HG03469 (cell line): Measurements from ENCODE around the gene MCU.

ENCODE experiments used
- ATAC-seq: cut with Tn5 transposase; IDR thresholded peaks from one replicate; pipeline ENCODE4 v1.9.1; 2021; ENCODE audit warnings: mild to moderate bottlenecking, moderate library complexity, moderate number of reproducible peaks; ENCODE audit not compliant: unreplicated experiment

The MCU gene

DNA sequence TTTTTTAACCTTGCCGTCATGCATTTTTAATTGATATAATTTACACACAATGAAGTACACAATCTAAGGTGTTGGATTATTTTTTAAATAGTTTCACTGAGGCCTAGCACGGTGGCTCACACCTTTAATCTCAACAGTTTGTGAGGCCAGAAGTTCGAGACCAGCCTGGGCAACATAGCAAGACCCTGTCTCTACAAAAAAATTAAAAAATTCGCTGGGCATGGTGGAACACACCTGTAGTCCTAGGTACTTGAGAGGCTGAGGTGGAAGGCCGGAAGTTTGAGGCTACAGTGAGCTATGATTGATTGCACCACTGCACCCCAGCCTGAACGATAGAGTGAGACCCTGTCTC, 108.8 kb downstream of the MCU start:
- no peak for ATAC-seq

DNA sequence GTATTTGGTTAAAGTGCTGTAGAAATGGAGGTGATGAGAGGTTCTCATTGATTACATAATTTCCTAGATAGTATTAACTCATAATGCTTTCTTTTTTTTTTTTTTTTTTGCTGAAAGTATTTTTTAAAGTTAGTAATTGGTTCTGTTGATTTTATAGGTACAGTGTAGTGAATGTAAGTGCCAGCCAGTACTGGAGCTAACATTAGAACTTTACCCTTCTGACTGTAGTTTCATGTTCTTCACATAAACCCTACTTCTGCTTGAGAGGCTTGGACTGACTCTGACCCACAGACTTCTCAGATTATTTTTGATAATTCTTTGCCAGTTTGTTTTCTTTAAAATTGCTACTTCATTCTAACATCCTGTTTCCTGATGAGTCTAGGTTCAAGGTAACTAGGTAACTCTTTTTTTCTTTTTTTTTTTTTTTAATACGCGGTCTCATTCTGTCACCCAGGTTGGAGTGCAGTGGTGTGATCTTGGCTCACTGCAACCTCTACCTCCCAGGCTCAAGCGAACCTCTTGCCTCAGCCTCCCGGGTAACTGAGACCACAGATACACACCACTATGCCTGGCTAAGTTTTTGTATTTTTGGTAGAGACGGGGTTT, 109.4 kb downstream of the MCU start:
- no peak for ATAC-seq

DNA sequence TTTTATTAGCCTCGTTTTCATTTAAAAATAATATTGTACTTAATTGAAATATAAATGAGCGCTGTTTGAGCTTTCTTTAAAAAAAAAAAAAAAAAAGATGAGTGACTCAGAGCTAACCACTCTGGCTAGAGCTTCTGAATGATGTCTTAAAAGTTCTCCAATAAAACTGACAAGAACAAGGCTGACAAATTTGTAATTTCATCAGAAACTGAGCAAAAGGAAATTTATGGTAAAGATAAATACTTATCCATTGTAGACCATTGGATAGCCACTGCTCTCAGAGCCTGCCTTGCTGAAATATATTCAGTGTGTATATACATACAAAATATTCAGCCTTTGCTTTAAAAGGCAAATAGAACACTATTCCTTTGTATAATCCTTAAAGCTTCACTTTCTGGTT, 110.4 kb downstream of the MCU start:
- no peak for ATAC-seq

DNA sequence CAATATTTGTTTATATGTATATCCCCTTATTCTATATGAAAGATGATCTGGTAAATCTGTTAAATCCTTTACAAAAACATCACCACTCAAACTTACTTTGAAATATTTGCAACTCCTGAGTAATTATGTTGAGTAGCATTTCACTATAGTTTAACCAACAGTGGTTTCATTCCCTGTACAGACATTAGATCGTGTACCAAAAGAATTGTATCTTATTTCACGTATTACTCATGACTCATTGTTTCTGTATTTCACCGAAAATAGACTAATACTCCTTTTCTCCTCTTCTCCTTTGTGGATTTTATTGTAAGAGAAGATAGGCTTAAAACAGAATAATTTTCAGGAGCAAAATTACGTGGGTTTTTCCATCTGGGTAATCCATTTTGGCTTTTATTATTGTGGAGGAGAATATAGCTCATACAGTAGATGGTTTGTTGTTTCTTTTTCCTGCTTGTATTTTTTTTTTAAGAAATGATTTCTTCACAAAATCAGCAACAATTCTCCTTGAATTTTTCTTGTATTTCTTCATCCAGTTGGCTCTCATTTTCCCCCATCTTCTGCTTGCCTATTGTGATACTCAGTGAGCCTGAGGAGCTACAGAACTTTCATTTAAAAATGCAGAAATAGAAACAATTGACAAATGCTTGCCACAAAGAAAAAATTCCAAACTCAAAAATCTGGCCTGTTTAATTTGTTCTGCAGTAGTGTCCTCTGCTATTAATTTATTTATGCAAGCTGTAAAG, 111.0 kb downstream of the MCU start:
- ATAC-seq: no peak

DNA sequence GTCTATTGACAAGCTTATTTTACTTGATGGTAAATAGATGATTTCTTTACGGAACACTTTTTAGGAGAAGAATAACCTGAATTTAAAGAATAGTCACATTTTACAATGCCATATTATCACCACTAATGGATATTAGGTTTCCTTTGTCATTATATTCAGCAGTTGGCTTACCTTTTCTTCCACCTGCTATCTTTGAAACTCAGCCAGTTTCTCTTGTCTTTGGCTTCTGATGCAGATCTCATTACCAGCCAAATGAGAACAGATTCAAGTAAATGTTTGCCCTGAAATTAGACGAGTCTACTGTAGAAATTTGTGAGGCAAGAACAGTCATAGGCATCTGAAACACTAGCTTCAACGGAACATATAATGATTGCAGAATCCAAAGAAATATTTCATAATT, 116.1 kb downstream of the MCU start:
- ATAC-seq: no peak

DNA sequence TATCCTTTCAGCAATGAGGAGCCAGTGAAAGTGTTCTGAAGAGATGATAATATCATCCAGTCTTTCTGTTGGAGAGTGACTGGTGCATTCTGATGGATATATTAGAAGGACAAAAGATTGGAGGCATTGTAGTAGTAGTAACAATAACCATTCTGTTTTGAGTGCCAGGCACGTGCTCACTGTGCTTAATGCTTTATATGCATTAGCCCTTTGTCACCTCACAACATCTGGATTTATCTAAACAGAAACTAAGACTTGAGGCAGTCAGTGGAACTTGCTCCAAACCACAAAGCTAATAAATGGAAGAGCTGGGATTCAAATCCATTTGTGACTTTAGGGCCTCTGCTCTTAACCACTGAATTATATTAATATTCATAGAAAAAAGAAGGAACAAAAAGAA, 117.1 kb downstream of the MCU start:
- ATAC-seq: no peak

DNA sequence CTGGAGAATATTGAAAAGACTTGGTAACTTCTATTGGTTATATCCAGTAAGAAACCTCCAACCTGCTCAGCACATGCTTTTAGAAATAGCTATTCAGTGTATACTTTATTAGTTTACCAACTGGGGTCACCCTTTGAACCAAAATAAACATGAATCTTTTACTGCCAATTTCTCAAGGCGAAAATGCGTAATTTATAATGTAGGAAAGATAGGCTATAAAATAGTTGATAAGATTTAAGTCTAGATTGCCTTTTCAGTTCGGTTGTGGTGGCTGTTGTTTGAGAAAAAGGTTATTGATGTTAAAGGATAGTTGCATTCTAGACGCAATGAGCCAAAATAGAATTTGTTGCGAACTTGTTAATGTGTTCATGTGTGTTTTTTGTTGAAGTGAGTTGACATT, 119.0 kb downstream of the MCU start:
- ATAC-seq: no peak

DNA sequence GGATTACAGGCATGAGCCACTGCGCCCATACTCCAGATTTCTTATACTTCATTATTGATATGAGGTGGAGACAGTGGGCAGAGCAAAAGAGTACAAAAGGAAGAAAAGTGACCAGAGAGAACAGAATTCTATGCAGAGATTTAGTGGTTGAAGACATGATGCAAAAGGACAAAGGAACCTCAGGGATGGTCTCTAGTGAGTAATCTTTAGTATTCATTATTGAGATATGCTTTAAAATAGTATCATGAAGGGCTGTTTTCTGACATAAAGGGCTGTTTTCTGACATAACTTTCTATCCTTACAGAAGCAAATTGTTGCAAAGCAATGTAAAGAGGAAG, 120.4 kb downstream of the MCU start:
- ATAC-seq: no peak

DNA sequence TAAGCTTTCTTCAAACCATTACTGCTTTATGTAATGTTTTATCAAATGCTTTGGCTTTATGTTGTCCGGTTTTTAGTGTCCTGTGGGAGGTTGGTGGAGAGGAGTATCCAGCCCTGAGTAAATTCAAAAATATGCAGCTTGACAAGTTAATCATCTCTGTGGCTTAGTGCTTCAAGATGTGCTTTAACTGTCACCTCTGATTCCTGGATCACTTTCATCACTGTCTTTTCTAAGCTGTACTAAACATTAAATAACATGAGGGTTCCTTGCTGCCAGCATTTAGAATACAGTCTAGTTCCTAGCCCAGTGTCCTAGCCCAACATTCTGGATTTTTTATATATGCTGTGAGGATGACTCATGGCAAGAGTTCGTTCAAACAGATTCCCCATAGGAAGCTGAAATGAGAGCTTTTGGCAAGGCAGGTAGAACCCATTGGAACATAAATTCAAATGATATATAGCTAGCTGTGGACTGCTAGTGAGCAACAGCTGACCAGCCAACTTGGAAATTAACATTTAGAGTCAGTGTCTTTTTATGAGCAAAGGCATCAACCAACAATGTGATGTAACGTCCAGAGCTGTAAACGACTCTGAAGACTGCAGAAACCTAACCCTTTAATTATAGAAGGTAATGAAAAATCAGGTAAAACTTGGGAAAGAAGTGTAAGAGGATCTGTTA, 120.9 kb downstream of the MCU start:
- ATAC-seq: no peak

DNA sequence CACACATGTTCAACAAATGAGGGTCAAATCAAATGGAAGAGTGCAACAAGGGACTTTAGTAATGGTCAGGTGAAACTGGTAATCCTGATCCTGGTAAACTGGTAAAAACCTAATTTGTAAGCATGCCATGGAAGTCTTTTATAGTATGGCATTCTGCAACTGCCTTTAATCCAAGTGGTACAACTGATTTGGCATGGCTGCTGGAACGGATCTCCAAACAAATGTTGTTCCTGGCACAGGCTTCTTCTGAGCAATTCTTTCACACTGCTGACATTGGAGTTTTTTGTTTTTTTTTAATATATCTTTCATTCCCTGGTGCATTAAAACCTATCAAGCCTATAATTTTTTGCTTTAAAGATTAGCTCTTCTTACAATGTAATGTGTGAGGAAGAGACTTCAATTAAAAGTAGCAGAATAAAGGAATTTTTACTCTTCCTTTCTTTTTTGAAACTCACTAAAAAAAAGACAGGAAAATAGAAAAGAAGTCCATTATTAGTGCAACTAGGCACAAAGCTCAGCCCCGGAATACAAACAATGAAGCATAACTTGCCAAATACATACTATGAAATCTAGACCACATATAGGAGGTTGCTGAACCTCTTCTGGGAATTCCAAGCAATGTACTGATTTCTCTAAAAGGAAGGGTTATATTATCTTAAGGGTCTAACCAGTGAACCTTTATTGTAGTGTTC, 122.3 kb downstream of the MCU start:
- ATAC-seq: no peak

DNA sequence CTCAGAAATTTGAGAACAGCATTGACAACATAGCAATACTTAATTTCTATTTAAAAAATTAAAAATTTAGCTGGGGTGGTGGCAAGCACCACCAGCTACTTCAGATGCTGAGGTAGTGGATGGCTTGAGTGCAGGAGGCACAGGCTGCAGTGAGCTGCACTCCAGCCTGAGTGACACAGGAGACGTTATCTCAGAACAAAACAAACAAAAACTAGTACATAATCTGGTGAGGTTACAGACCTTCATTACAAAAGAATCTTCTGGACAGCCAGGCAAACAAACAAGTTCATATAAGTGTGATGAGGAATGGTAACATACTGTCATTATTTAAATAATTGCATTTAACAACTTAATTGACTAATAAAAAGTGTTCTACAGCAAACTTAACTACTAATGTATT, 124.6 kb downstream of the MCU start:
- ATAC-seq: no peak

DNA sequence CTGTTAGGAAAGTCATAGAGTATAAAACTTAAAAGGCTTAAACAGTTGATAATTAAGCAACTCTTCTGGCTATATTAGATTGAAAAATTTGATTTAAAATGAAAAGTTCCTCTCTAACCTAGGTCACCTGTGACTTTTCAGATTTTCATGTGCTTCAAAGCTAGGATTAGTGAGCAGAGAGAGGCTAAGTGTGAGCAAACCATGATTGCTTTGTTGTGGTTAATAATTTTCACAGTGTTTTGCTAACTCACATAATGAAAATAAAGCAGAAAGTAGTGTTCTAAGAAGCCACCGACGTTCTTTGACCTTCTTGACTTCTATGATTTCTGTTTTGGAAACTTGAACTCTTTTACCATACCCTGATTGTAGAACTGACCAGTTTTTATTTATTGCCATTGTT, 126.1 kb downstream of the MCU start:
- ATAC-seq: no peak

DNA sequence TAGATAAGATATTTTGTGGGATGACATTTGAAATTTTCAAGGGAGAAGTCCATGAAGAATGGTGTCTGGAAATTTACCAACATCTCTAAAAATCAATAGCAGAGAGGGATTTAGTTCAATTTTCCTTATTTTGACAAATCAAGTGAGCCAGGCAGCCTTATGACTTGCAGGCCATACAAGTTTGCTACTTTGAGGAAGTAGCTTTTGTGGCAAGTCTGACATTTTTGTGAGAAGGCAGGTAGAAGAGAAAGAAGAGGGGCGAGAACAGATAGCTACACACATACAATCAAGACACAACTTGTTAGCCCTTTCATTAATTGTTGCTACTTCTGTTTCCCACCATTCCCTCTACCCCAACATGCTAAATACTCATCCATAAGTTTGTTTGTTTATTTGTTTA, 127.1 kb downstream of the MCU start:
- ATAC-seq: no peak

DNA sequence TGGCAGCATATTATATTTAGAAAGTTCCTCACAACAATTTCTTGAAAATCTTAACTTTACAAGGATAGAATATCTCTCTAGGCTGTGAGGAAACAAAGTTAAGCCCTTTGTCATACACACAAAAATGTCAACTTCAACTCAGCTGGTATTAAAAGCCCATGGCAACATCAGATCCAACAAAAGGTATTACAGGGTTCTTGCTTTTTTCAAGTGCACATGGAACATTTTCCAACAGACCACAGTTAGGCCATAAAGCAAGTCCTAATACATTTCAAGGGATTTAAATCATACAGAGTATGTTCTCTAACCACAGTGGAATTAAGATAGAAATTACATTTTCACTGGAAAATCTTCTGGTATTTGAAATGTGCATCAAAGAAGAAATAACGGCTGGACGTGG, 129.7 kb downstream of the MCU start:
- ATAC-seq: no peak

DNA sequence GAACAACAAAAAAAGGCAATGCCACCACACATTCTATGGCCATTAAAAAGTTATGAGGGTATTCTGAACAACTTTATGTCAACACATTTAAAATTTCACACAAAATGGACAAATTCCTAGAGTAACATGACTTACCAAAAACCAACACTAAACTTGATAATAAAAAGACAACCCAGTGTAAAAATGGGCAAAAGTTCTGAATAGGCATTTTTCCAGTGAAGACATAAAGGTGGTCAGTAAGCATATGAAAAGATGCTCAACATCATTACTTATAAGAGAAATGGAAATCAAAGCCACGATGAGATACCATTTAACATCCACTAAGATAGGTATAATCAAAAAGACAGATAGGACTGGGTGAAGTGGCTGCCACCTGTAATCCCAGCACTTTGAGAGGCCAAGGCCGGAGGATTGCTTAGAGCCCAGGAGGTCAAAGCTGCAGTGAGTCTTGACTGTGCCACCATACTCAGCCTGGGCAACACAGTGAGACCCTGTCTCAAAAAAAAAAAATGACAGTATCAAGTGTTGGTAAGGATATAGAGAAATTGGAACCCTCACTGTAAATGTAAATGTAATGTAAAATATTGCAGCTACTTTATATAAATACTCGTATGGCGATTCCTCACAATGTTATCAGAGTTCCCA, 130.5 kb downstream of the MCU start:
- no peak for ATAC-seq

DNA sequence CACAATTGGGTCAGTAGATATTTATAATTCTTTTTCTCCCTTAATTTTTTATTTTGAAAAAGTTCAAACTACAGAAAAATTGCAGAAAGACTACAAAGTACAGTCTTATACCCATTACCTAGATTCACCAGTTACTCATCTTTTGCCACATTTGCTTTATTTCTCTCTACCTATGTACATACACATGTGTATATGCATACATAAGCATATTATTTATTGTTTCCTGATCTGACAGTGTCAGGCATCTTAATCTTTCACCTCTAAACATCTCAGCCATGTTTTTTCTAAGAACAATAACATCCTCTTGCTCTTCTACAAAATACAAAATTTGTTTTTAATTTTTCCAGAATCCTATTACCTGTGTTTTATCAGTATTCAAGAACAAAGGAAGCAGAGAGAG, 133.2 kb downstream of the MCU start:
- no peak for ATAC-seq

DNA sequence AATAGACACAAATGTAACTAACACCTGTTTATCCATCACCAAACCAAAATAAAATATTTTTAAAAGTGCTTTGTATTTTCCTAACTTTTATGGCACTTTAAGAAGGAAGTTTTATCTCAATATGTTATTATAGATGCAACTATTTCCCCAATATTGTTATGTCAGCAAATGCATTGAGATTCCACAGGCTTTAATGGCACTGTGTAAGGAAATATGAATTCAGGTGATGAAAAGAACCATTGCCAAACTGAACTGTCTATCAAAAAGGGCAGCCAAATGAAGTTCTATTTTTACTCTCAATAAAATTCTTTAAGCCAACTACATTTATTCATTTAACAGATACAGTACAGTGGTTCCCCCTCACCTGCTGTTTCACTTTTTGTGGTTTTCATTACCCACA, 134.4 kb downstream of the MCU start:
- no peak for ATAC-seq

DNA sequence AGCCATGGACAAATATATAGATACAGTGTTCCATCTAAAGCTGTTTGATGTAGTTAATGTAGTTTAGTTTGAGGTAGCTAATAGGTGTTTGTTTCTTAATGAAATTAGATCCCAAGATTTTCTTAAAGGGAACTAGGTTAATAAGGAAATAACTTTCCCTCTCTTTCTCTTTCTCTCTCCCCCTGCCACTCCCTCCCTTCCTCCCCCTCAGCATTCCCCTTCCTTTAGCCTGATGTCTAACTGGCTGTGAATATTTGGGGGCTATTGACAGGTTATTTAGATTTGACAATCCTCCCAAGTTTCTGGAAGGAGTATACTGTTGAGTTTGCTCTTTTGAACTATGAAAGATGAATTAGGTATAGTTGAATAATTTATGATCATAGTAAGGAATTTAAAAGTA, 136.4 kb downstream of the MCU start:
- ATAC-seq: no peak

DNA sequence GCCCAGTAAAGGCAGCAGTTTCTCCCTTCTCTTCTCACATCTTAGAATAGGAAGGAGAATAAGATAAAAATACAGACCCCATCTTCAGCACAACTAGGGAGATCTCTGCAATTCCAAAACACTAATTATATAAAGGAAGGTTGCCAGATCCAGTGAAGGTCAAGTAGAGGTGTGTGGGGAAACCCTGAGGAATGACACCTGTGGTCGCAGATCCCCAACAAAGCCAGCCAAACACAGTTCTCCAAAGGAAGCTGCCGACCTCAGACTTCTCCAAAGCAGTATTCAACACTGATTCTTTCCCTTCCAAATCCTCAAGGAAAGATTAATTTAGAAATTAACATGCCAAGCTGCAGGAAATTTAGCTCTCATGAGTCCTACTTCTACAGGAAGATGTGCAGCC, 138.7 kb downstream of the MCU start:
- ATAC-seq: no peak

DNA sequence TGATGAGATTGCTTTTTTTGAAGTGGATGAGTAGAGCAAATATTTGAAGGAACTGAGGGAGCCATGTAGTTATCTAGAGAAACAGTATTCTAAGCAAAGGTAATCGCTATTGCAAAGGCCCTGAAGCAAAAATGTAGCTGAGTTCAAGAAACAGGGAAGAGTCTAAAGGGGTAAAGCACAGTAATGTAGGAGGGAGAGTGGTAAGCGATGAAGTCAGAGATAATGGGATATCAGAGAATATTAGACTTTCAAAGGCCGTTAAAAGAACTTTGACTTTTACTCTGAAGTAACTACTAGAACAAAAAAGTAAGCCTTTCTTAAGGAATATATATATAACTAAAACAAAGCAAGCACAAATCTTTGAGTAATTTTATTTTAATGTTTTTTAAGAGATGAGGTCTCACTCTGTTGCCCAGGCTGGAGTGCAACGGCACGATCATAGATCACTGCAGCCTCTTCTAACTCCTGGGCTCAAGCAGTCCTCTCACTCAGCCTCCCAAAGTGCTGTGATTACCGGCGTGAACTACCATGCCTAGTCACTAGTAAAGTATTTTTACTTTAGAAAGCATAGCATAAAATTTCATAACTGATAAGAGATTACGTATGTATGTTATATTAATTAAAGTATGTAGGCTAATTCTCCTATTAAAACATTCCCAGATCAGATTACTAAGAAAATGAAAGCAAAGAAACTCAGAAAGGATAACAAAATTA, 139.9 kb downstream of the MCU start:
- ATAC-seq: no peak

DNA sequence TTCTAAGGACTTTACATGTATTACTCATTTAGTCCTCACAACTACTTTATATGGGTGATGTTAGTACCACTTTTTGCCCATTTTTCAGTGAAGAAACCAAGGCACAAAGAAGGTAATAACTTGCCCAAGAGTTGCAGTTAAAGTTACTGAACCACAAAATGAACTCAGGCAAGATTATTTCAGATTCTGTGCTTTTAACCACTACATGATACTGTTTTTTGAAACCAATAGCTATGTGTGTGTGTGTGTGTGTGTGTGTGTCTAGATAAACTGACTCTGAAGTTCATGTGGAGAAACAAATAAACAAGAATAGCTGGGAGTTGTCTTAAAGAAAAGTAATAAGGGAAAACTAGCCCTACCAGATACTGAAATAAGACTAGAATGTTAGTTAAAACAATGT, 140.8 kb downstream of the MCU start:
- no peak for ATAC-seq
